Measurements from ENCODE around the gene BPIFB2. TPM values are rescaled to one million over a fixed set of nuclear protein-coding genes. Genes with fewer than 3 reads are reported as not detected.

The BPIFB2 gene
- total RNA-seq, 1 experiment from 2014 or later: 0.15 TPM

GRCh38 chr20:32987044-32987825 is 20.3 kb upstream of the BPIFB2 start:
- Histone ChIP-seq H3K27me3 (ENCODE audit: insufficient read depth, low read length) (no peaks in the 10 kb centered on the region), H3K36me3 (ENCODE audit: control insufficient read depth in 1 of 2, insufficient read depth in 2 of 2, low read length in 2 of 2) (no peaks in the 10 kb centered on the region), H3K9ac (ENCODE audit: low read length) (no peak overlapping the region), H3K4me2 (ENCODE audit: low read length) (no peak overlapping the region), H3K4me1 (ENCODE audit: control insufficient read depth in 1 of 2, insufficient read depth in 2 of 2, low read length in 2 of 2) (peaks cover 0 to 5% of the 10 kb centered on the region in 2 experiments; a peak in 1 of 4 replicates), H3K27ac (ENCODE audit: low read depth, low read length) (no peak overlapping the region), H3K9me2 (ENCODE audit: insufficient read depth) (no peaks in the 10 kb centered on the region), H3K79me2 (ENCODE audit: insufficient read depth, low read length) (no peaks in the 10 kb centered on the region), H4K20me1 (ENCODE audit: insufficient read depth) (no peaks in the 10 kb centered on the region), H3K4me3 (replicated peaks in 1 of 2; ENCODE audit: low read depth in 1 of 2, low read length in 2 of 2) (no peak overlapping the region), H2AFZ (ENCODE audit: low read depth, low read length, poor library complexity, severe bottlenecking) (no peak overlapping the region), H3K9me3 (ENCODE audit: control insufficient read depth in 1 of 2, insufficient read depth in 1 of 2, low read depth in 1 of 2, low read length in 2 of 2) (no peaks in the 10 kb centered on the region)
- TF ChIP-seq RAD21 (IDR thresholded peaks at IDR 0.05; ENCODE audit: low read depth): no peak
- no peak for TF ChIP-seq YY1 (IDR thresholded peaks at IDR 0.05; ENCODE audit: extremely low read depth, insufficient replicate concordance, low read depth, low read length)
- no peak for TF ChIP-seq ZBTB33 (IDR thresholded peaks at IDR 0.05; ENCODE audit: extremely low read depth, insufficient replicate concordance, low read length)
- TF ChIP-seq TCF7L2 (IDR thresholded peaks at IDR 0.05; ENCODE audit: borderline replicate concordance, extremely low read depth, insufficient read depth, insufficient read length): no peak
- no peak for TF ChIP-seq REST (IDR thresholded peaks at IDR 0.05; ENCODE audit: low read depth)
- no peak for TF ChIP-seq FOSL1 (IDR thresholded peaks at IDR 0.05; ENCODE audit: low read depth)
- no peak for TF ChIP-seq SIN3A (IDR thresholded peaks at IDR 0.05; ENCODE audit: low read depth)
- TF ChIP-seq JUND (IDR thresholded peaks at IDR 0.05): no peak
- no peak for TF ChIP-seq ATF3 (IDR thresholded peaks at IDR 0.05)
- no peak for TF ChIP-seq EZH2 (IDR thresholded peaks at IDR 0.05)
- no peak for TF ChIP-seq POLR2AphosphoS5 (IDR thresholded peaks at IDR 0.05; ENCODE audit: low read depth, low read length)
- no peak for TF ChIP-seq MAX (IDR thresholded peaks at IDR 0.05)
- intact Hi-C loops (cut with micrococcal nuclease): no loop called here
- RAD21 ChIA-PET (ENCODE audit: low non-redundant PET in 1 of 2, low total read pairs in 2 of 2, uncharacterized antibody in 2 of 2, unreplicated experiment in 2 of 2): no interaction called here
- POLR2A ChIA-PET: no interaction called here
- no peak for DNase-seq (ENCODE audit: low read depth, low spot score)
- ATAC-seq: no peak
- CTCF ChIA-PET: no interaction called here
- no TSS peak for BruUV-seq (replicated peaks)

Data from HCT116 (cell line).